ENCODE results near the gene NUDCD3.

Gene NUDCD3

GRCh38 chr7:44347546-44348114 is 142.8 kb downstream of the NUDCD3 start:
- DNase-seq: no peak

GRCh38 chr7:44346063-44346462 is 144.4 kb downstream of the NUDCD3 start:
- DNase-seq: no peak

GRCh38 chr7:44341401-44341800 is 149.1 kb downstream of the NUDCD3 start:
- no peak for DNase-seq

- no peak for DNase-seq
Measured at GRCh38 chr7:44338600-44338999, 151.9 kb downstream of the NUDCD3 start.

- DNase-seq: no peak
Measured at GRCh38 chr7:44336491-44336890, 154.0 kb downstream of the NUDCD3 start.

GRCh38 chr7:44335184-44335583 is 155.3 kb downstream of the NUDCD3 start:
- DNase-seq: no peak

- no peak for DNase-seq
Measured at GRCh38 chr7:44334734-44335097, 155.7 kb downstream of the NUDCD3 start.

GRCh38 chr7:44333911-44334733 is 156.3 kb downstream of the NUDCD3 start:
- DNase-seq: no peak

GRCh38 chr7:44331682-44332081 is 158.8 kb downstream of the NUDCD3 start:
- DNase-seq: no peak

- DNase-seq: no peak
Measured at GRCh38 chr7:44330331-44330730, 160.1 kb downstream of the NUDCD3 start.

GRCh38 chr7:44329888-44330287 is 160.6 kb downstream of the NUDCD3 start:
- DNase-seq: no peak
